Ovary (tissue), 3 donors: Measurements from ENCODE around the gene RGL1.

Experiments
- POLR2A ChIP-seq: fragments of 450-650 bp; IDR thresholded peaks from one replicate; pipeline ENCODE4 v1.6.1; 2017; ENCODE audit warnings: antibody characterized with exemption, mild to moderate bottlenecking, moderate library complexity
- TF ChIP-seq, protein P1 (sequence below), 3 donors: fragments of 450-650 bp in 2 of 3; fragments of 200-600 bp in 1 of 3; IDR thresholded peaks; one replicate each; pipeline versions ENCODE4 v1.5.1 to v1.8.0; 2016 to 2022; ENCODE audit warnings: antibody characterized with exemption in 3 of 3, mild to moderate bottlenecking in 1 of 3
- donor health status: DM: no; HTN: no; CAD: no.

DNA sequence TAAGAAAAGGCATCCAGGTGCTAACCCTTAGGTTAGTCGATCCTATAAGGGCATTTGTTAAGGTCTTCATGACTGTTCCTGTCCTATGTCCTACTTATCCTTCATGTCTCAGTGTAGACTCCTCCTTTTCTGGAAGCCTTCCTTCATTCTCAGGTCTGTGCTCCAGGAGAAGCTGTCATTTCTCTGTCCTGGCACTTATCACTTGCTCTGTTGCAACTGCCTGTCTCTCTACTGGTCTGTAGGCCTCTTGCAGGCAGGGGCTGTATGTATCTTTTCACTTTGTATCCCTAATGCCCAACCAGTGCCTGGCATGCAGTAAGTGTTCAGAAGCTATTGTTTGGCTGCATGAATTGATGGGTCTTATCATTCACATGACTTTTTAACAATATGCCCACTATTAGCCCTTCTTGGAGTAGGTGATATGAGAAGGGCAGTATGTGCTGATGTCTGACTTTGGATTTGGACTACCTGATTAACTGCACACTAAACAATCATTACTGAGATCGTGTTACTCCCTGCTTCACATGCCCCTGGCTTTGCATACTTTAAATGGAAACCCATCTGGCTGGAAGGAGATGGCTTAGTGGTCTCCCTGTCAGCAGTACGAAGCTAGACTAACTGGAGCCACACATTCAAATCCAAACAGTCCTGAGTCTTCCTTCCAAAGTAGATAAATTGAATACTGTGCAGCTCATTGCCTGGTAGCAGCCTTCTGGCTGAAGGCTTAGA lies 88.8 kb downstream of the RGL1 start:
- TF ChIP-seq, protein P1, sequence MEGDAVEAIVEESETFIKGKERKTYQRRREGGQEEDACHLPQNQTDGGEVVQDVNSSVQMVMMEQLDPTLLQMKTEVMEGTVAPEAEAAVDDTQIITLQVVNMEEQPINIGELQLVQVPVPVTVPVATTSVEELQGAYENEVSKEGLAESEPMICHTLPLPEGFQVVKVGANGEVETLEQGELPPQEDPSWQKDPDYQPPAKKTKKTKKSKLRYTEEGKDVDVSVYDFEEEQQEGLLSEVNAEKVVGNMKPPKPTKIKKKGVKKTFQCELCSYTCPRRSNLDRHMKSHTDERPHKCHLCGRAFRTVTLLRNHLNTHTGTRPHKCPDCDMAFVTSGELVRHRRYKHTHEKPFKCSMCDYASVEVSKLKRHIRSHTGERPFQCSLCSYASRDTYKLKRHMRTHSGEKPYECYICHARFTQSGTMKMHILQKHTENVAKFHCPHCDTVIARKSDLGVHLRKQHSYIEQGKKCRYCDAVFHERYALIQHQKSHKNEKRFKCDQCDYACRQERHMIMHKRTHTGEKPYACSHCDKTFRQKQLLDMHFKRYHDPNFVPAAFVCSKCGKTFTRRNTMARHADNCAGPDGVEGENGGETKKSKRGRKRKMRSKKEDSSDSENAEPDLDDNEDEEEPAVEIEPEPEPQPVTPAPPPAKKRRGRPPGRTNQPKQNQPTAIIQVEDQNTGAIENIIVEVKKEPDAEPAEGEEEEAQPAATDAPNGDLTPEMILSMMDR (IDR thresholded peaks at IDR 0.05): no peak
- no peak for TF ChIP-seq POLR2A
